Lower lobe of right lung (tissue), 2 donors: Measurements from ENCODE around the gene DOCK8. TPM values are rescaled to one million over a fixed set of nuclear protein-coding genes. Genes with fewer than 3 reads are reported as not detected.

Experiments used
- ATAC-seq, 2 donors: fragments of 200-7000 bp; cut with Tn5 transposase; one replicate each; pipeline ENCODE4 v1.9.1; 2020 to 2022; ENCODE audit warnings: mild to moderate bottlenecking in 2 of 2, moderate library complexity in 2 of 2
- DNase-seq: peaks from one replicate; pipeline ENCODE4 v3.0.0-alpha.2; 2020
- H3K27ac ChIP-seq: fragments of 200-600 bp; one replicate; pipeline ENCODE4 v1.8.0; 2022
- H3K27me3 ChIP-seq: fragments of 200-600 bp; one replicate; pipeline ENCODE4 v1.8.0; 2022; ENCODE audit warnings: low read depth
- H3K36me3 ChIP-seq: fragments of 200-600 bp; one replicate; pipeline ENCODE4 v1.8.0; 2022; ENCODE audit warnings: mild to moderate bottlenecking
- H3K4me1 ChIP-seq: fragments of 200-600 bp; one replicate; pipeline ENCODE4 v1.8.0; 2022
- H3K4me3 ChIP-seq: fragments of 200-600 bp; one replicate; pipeline ENCODE4 v1.8.0; 2022; ENCODE audit warnings: mild to moderate bottlenecking
- H3K9me3 ChIP-seq: fragments of 200-600 bp; one replicate; pipeline ENCODE4 v1.8.0; 2022
- CTCF ChIP-seq: fragments of 200-600 bp; IDR thresholded peaks from one replicate; pipeline ENCODE4 v1.8.0; 2022; ENCODE audit warnings: antibody characterized with exemption, mild to moderate bottlenecking
- intact Hi-C: fragments of 100-400 bp; cut with DNase I; formaldehyde crosslinking; loops from one replicate; pipeline ENCODE4 v1.11.0; 2022
- total RNA-seq: library from RNA; stranded (reverse); fragmentation: NEBNext Ultra II Directional; extraction: Animal tissue kit (Norgen Biotek cat#: 25700); gene quantifications from one replicate; pipeline ENCODE4 v1.2.1, GENCODE V29; 2021
- donor health status: DM: no; HTN: yes; CAD: no; lungs with severe emphysema.

Gene DOCK8
- total RNA-seq, 1 donor from 2014 or later, result 112 TPM

DNA sequence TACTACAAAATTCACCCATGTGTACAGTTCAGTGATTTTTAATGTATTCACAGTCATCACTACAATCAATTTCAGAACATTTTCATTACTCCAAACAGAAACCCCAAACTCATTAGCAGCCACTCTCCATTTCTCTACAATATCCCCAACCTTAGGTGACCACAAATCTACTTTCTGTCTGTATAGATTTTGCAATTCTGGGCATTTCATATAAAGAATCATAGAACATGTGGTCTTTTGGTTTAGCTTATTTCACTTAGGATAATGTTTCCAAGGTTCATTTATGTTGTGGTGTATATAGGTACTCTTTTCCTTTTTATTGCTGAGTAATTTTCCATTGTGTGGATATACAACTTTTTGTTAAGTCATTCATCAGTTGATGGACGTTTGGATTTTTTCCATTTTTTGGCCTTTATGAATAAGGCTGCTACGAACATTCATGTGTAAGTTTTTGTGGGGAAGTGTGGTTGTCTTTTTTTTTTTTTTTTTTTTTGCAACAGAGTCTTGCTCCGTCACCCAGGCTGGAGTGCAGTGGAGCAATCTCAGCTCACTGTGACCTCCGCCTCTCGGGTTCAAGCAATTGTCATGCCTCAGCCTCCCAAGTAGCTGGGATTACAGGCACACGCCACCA is 54.5 kb downstream of the DOCK8 start:
- peak; percentile 54 for DNase-seq
- Histone ChIP-seq H3K4me1 (peaks cover 9% of the 10 kb centered on the region), H3K36me3 (no peaks in the 10 kb centered on the region), H3K4me3 (no peak overlapping the region), H3K9me3 (no peaks in the 10 kb centered on the region), H3K27ac (no peak overlapping the region), H3K27me3 (no peaks in the 10 kb centered on the region)
- intact Hi-C loops, result no loop called here
- TF ChIP-seq CTCF, result no peak
- ATAC-seq, result no peak

GRCh38 chr9:270657-271237 is 56.1 kb downstream of the DOCK8 start:
- H3K36me3 ChIP-seq, result no peaks in the 10 kb centered on the region
- H3K9me3 ChIP-seq, result no peaks in the 10 kb centered on the region
- no peak overlapping the region for H3K27ac ChIP-seq
- H3K4me1 ChIP-seq, result peaks cover 9% of the 10 kb centered on the region
- no peak for TF ChIP-seq CTCF
- no peak for DNase-seq
- H3K4me3 ChIP-seq, result no peak overlapping the region
- H3K27me3 ChIP-seq, result no peaks in the 10 kb centered on the region
- intact Hi-C loops, result no loop called here
- ATAC-seq, result no peak

- Histone ChIP-seq H3K4me3 (peak overlapping the region; percentile 29), H3K27me3 (no peaks in the 10 kb centered on the region), H3K27ac (peak overlapping the region; percentile 82), H3K36me3 (peaks cover 9% of the 10 kb centered on the region), H3K4me1 (peaks cover 9% of the 10 kb centered on the region), H3K9me3 (no peaks in the 10 kb centered on the region)
- DNase-seq (peak; percentile 56), ATAC-seq (peak; percentile 90 to 92)
- TF ChIP-seq CTCF, result no peak
- intact Hi-C loops, result no loop called here
These were observed 57.9 kb downstream of the DOCK8 start for GRCh38 chr9:272251-273213.

DNA sequence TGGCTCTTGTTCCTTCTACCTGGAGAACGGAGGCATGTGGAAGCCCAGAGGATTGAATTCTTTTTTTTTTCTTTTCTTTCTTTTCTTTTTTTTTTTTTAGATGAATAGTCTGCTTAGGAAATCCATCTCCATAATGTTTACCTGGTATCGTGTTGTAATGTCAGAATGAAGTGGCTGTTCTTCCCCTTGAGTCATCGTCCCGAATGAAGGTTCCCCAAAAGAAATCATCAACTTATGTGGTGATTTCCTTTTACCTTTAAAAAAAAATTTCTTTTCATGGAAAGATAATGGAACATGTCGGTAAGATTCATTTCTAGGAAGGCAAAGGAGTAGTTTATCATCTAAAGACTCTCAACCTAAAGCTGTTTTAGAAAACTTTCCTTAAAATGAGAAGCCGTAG is 59.7 kb downstream of the DOCK8 start:
- intact Hi-C loops, result no loop called here
- ATAC-seq (no peak), DNase-seq (no peak)
- peaks cover 9% of the 10 kb centered on the region for H3K36me3 ChIP-seq
- no peak for TF ChIP-seq CTCF
- peak overlapping the region; percentile 82 for H3K27ac ChIP-seq
- H3K9me3 ChIP-seq, result no peaks in the 10 kb centered on the region
- H3K27me3 ChIP-seq, result no peaks in the 10 kb centered on the region
- H3K4me3 ChIP-seq, result peak overlapping the region; percentile 29
- H3K4me1 ChIP-seq, result peaks cover 14% of the 10 kb centered on the region

DNA sequence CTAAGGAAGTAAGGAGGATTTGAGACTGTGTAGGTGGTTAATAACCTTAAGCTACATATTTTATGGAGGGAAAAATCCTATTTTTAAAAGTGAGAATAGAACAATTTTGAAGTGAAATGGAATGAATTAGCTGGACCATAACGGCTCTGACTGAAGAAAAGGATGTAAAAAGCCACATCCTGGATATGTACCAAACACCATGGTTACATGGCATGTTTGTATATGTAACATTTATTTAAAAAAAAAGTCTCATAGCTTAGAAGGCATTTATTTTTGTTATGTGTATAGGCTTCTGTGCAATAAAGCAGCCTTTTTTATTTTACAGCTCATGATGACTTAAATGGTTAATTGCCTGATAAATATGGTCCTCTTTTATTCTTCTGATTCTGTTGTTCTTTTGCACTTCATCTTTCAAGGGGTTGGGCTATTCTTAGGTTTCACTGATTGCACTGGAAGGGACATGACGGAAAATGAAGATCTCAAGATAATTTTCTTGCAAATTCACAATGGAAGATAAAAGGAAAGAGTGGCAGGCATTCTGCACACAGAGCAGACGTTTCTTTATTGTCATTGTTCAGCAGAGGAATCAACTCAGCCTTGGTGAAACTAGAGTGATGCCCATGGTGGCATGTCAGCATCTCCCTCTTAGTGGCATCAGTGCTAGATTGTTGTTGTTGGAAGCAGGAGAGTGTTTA is 63.1 kb downstream of the DOCK8 start:
- no peaks in the 10 kb centered on the region for H3K27me3 ChIP-seq
- H3K27ac ChIP-seq, result peak overlapping the region; percentile 22
- no peak for DNase-seq
- TF ChIP-seq CTCF, result no peak
- intact Hi-C loops, result no loop called here
- peaks cover 9% of the 10 kb centered on the region for H3K36me3 ChIP-seq
- H3K4me1 ChIP-seq, result peaks cover 28% of the 10 kb centered on the region
- H3K9me3 ChIP-seq, result no peaks in the 10 kb centered on the region
- ATAC-seq, result no peak
- no peak overlapping the region for H3K4me3 ChIP-seq
